ENCODE measurements around the gene DPYD.

The DPYD gene

DNA sequence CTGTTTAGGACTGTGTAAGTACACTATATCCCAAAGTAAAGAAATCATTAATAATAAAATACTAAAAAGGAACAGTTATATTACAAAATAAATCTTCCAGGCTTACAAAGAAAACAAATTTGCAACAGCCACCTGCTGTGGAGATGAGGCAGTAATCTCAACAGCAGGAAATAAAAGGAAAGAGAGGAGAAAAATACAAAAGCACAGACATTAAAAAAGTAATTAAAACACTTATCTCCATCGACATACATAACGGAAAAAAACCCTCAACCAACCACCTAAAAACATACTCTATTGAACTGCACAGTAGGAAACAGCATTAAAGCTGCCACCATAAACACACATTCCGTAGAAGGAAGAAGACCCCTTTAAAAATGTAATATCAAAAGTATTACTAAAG lies 317.6 kb downstream of the DPYD start:
- DNase-seq: no peak

DNA sequence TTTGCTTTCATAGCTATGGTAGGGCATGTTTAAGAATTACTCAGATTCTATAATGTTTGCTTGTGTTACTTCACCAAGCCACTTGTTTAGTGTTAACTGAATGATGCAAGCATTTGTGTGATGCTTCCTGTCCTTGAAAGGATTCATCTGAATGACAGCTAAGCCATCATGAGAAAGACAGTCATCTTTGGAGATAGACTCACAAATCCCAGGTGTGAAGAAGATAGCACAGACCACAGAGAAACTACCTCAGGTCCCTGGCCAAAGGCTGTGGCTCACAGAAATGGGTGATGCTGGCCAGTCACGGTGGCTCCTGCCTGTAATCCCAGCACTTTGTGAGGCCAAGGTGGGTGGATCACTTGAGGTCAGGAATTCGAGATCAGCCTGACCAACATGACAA lies 321.4 kb downstream of the DPYD start:
- DNase-seq: no peak

DNA sequence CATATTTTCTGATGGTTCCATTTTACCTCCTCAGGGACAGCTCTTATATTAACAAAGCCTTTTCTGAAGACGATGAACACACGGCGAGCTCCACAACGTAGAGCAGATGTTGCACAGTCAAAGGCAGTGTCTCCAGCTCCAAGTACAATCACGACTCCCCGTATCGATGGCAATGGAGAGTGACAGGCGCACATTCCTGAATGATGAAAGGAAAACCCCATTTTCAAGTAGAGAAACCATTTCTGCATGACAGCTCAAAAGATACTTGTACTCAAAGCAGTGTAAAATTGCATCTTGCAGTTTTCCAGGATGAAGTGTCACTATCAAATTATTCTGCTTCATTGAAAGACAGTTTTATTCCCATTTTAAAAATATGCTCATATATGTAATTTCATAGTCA lies 327.6 kb downstream of the DPYD start:
- no peak for DNase-seq

DNA sequence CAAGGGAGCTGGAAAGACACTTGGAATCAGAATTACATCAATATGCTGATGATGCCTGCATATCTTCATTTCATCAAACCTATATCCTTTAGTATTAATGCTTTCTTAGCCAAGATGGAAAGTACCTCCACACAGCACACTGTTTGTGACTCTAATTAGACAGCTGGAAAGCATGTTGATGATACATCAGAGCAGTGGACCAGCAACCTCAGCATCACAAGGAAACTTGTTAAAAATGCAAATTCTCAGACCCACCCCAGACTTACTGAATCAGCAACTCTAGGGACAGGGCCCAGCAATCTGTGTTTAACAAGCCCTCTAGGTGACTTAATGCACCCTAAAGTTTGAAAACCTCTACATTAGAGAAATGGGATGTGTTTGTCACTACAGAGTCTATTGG lies 332.1 kb downstream of the DPYD start:
- DNase-seq: no peak

DNA sequence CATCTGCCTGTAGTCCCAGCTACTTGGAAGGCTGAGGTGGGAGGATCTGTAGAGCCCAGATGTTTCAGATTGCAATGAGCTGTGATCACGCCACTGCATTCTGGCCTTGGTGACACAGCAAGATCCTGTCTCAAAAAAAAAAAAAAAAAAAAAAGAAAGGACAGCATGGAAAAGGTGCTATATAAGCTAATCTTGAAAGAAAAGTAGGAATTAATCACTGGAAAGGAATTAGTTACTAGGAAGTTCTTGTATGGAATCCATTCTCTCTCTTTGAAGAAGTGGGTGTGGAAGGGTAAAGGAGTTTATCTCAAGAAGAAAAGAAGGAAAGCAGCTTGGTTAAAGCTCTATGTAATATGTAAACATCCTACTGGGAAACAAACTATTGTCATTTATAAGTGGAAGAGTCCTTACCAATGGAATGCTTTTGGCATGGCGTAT lies 339.2 kb downstream of the DPYD start:
- no peak for DNase-seq

DNA sequence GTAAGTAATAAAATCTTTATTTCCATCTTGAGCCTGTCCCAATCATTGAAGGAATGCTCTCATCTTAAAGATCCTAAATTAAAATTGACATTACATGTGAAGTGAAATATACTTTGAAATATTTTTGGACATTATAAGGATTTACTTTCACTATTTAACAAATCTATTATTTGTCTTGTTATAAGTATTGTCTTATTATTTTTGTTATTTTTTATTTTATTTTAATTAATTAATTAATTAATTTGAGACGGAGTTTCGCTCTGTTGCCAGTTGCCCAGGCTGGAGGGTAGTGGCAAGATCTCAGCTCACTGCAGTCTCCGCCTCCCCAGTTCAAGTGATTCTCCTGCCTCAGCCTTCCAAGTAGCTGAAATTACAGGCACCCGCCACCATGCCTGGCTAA lies 343.2 kb downstream of the DPYD start:
- no peak for DNase-seq

GRCh38 chr1:97573553-97573952 lies 347.3 kb downstream of the DPYD start:
- DNase-seq: no peak

- no peak for DNase-seq
These were observed 348.3 kb downstream of the DPYD start for GRCh38 chr1:97572561-97572960.

DNA sequence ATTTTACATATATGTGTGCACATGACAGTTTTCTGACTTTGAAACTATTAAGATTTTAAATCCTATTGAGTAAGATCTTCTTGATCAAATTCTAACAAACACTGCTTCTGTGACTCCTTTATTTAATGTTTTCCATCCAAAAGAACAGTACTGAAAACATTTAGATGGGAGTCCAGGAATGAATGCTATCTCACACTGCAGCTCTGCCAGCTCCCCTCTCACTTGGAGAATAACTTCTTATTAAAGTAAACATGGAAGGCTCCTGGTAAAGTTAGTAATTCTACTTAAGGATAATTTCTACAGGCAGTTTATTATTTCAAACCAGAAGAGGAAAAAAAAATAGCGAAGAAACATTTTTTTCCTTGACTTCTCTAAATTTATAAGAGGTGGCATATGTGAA lies 349.1 kb downstream of the DPYD start:
- DNase-seq: no peak

DNA sequence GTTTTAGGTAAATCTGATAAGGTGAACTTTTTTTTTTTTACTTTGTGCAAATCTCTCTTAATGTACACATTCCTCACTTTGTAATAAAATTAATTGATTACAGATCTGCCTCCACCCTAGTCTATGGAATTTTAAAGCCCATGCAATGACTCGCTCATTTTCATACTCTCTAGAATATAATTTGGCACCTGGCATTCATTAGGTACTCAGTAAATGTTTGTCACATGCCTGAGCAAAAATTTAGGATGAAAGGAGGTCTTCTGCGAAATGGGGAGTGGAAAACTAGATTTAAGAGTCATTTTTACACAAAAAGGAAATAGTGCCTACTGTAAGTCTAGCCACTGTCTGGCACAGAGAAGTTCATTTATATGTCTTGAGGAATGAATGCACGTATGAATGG lies 350.1 kb downstream of the DPYD start:
- DNase-seq: no peak

DNA sequence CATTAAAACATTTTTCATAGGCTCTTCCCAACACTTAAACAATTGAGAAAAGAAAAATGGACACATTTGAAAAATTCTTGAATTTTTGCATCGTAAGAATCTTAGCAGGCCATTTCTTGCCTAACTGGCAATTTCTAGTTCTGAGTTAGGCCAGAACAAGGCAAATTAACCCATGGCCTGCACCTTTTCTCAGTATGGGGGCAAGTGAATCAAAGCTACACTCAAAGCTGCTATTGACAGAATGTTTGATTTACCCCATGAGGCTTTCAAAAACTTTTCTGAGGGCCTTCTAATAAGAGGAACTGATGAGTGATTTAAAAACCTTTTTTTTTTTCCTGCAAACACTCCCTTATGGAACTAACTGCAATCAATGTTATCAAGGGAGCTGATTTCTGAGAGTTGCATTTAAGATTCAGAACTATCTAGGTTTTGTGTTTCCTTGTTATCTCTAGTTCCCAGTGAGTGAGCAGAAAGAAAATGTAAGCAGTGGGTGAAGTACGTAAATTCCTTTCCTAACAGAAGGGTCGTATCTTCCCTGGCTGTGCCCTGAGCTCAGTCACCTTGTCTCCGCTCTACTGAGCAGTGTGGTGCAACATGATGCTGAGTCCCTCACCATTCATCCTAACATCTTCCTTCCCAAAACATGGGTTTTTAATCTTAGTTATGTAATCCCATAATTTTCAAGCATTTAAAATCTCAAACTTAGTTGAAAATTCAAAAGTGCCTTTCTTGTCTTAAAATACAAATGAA lies 353.7 kb downstream of the DPYD start:
- no peak for DNase-seq

DNA sequence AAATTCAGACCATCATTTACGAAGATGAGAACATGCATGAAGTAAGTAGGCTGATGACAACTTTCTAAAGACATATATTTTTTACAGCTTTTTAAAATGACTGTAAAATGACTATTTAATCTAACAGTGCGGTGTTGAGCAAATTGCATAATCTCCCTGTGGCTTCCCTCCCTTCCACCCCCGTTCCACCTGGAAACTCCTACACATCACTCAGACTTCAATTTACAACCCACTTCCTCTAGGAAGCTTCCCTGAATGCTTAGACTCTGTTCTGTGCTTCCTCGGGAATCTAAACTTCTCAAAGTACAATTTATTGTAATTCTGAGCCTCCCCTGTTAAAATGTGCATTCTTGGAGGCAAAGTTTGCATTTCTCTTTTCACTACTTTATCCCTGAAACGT lies 354.9 kb downstream of the DPYD start:
- no peak for DNase-seq

- no peak for DNase-seq
These were observed 356.9 kb downstream of the DPYD start for GRCh38 chr1:97563926-97564325.

DNA sequence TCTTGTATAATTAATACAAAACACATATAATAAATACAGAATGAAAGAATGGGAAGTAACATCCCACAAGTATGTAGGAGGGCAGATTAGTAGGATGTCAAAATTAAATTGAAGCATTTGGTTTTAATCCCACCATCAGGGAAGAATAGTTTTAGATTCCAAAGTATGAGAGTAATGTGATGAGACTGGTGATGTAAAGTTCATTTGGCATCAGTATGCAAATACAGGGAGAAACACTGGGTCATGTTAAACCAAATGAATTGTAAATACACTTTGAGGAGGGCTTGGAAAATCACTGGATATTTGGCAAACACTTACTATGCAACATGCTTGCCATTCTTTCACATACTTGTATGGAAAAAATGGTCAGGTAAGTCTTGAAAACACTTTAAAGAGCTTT lies 358.8 kb downstream of the DPYD start:
- DNase-seq: no peak

GRCh38 chr1:97560714-97561113 lies 360.1 kb downstream of the DPYD start:
- no peak for DNase-seq

GRCh38 chr1:97553971-97554370 lies 366.9 kb downstream of the DPYD start:
- no peak for DNase-seq

DNA sequence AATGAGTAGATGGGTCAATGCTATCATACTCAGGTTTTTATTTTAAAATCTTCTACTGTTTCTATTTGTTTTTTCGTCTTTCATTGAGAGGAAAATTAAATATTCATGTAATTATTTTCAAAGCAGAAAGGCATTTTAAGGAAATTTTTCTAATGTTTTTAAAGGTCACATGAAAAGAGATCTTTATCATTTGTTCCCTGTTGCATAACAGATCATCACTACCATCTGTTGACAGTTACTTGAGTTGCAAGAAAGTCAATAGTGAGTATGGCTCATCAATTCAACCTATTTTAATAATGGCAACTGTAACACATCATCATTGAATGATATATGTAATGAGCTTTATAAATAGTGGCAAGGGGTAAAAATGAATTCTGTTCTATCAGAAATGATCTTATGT lies 369.7 kb downstream of the DPYD start:
- no peak for DNase-seq

- no peak for DNase-seq
These were observed 375.4 kb downstream of the DPYD start for GRCh38 chr1:97545446-97545845.

DNA sequence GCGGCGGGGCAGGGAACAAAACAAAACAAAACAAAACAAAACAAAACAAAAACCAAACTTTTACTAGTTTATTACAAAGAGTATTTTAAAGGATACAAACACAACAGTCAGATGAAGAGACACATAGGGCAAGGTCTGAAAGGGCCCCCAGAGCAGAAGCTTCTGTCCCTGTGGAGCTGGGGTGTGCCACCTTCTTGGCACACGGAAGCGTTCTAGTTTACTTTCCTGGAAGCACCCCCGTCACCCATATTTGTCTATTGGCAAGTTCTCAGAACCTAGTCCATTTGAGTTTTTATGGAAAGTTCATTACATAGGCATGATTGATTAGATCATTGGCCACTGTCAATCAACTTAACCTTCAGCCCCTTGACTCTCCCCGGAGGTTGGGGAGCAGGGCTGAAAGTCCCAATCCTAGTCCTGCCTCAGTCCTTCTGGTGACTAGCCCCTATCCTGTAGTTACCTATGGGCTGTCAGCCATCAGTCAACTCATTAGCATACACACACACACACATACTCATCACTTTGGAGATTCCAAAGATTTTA lies 380.4 kb downstream of the DPYD start:
- no peak for DNase-seq

- no peak for DNase-seq
These were observed 382.7 kb downstream of the DPYD start for GRCh38 chr1:97538113-97538512.

- no peak for DNase-seq
These were observed 387.5 kb downstream of the DPYD start for GRCh38 chr1:97533358-97533757.

- no peak for DNase-seq
These were observed 391.2 kb downstream of the DPYD start for GRCh38 chr1:97529600-97529999.

DNA sequence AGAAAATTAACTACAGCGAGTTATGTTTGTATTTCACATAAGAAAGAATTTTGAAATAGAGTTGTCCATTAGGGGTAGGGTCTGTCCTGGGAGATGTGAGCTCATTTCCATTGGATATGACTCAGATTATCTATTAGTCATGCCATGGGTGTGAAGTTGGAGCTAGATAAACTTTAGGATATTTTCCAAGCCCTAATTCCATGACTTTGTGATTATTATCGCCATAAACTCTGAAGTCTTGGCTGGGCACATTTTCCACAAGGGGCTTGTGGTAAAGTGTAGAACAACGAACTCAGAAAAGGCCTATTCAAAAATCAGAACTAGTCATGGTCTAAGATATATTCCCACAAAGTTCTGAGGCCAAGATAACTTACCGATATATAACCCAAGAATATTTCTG lies 396.6 kb downstream of the DPYD start:
- DNase-seq: no peak

- no peak for DNase-seq
These were observed 404.2 kb downstream of the DPYD start for GRCh38 chr1:97516588-97516987.

DNA sequence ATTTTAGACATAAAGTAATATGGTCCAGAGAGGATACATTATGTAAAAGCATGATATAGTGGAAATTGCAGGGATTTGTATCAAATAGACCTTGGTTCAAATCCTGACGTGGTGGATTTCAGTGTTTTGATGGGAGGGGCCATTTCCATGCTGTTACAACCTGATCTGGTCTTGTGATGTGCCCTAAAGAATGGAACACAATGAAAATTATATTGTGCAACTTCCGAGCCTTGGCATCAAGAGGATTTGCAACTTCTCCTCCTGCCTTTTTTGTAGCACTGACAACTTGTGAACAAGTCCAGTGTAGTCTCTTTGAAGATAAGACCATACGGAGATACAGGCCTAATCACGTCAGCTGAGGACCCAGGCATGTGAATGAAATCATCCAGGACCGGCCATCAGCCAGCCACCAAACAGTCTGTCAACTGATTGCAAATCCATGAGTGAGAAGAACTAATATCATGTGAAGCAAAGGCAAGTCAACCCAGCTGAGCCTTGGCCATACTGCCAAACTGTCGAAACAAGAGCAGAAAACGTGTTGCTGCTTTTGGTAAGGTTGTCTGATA lies 412.1 kb downstream of the DPYD start:
- DNase-seq: no peak
